NCI-H146 treated with DMSO at 0.1 percent for 48 hours (cell line): Measurements from ENCODE around the gene PRRC1.

Experiments
- DNase-seq: peaks from one replicate; lab custom pipeline; 2025; ENCODE audit not compliant: unreplicated experiment; lab: John Stamatoyannopoulos, UW

The PRRC1 gene

GRCh38 chr5:127517480-127518318, at the start of gene PRRC1:
TSS of gene PRRC1 (plus strand) at chr5:127517640. CDS start at chr5:127523480, 5,840 bp downstream.
- peak; percentile 56 for DNase-seq

DNA sequence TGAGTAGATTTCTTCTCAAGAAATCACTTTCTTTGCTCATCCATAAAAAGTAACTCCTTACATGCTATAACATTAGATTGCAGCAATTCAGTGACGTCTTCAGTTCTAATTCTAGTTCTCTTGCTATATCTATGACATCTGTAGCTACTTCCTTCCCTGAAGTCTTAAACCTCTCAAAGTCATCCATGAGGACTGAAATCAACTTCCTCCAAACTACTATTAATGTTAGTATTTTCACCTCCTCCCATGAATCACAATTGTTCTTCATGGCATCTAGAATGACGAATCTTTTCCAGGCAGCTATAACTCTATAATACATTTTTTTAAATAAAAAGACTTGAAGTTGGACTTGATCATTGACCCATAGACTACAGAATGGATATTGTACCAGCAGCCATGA, 46.2 kb upstream of the PRRC1 start:
- DNase-seq = no peak

- DNase-seq = no peak
Observed at GRCh38 chr5:127472700-127473099, 44.7 kb upstream of the PRRC1 start.

- DNase-seq = no peak
Observed at GRCh38 chr5:127486471-127486870, 31.0 kb upstream of the PRRC1 start.

GRCh38 chr5:127492854-127493738, 24.3 kb upstream of the PRRC1 start:
- peak; percentile 12 for DNase-seq

- DNase-seq = no peak
Observed at GRCh38 chr5:127498548-127498947, 18.9 kb upstream of the PRRC1 start.

DNA sequence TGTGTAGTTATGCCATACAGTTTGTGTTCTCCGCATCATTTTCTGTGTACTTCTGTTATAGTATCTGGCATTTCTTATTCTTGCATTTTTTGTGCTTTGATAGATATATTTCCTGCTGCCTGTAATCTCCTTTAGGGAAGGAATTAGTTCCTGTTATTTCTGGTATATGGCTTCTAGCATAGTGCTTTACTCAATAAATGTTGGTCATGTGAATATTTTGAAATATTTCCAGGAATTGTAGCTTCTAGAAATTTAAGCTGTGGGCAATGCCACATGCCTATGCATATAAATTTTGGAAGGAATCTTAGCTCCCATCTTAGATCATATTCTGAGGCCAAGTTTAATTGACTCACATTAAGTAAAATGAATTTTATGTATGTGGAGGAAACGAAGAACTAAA, 11.5 kb upstream of the PRRC1 start:
- no peak for DNase-seq

DNA sequence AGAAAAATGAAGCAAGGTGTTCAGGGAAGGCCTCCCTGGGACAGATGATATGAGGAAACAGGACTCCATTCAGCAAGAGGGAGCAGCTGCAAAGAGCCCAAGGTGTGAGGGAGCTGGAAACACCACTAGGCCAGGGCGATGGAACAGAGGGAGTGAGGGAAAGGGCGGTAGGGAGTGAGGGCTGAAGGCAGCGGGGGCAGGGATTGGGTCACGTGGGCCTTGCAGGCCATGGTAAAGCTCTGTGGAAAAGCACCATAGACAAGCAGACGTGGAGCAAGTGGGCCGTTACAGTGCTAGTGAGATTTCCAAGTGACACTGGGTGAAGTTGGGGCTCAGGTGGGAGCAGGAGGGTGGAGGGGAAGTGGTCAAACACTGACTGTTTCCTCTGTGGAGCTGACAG, 10.8 kb upstream of the PRRC1 start:
- no peak for DNase-seq

DNA sequence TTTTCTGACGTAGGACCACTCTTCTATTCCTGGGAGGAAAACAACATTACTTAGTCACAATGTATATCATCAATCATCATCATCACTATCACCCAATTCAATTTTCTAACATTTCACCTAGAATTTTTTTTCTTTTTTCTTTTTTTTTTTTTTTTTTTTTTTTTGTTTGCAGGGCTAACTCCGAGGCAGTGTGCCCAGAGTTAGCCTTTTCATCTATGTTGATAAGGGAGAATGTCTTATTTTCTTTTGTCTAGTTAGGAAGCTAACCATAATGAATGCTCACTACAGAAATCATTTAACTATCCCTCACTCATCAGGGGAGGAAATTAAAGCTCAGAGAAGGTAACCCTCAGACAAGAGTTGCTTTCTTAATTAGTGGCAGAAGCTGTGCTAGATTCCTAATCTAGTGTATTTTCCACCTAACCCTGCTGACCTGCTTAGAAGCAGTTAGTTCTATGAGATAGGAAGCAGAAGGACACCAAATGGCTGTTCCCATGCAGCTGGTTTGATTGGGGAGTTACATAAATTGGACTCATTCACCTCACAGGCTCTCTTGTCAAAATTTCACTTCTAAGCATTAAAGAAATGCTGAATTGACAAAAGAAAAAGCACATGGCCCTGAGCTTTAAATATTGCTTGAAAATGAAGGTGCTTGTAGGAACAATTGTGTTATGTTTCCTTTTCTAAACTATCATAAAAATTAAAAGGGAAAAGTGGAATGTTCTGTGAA, 8.6 kb upstream of the PRRC1 start:
- no peak for DNase-seq

- no peak for DNase-seq
Observed at GRCh38 chr5:127513408-127513970, 4.0 kb upstream of the PRRC1 start.

DNA sequence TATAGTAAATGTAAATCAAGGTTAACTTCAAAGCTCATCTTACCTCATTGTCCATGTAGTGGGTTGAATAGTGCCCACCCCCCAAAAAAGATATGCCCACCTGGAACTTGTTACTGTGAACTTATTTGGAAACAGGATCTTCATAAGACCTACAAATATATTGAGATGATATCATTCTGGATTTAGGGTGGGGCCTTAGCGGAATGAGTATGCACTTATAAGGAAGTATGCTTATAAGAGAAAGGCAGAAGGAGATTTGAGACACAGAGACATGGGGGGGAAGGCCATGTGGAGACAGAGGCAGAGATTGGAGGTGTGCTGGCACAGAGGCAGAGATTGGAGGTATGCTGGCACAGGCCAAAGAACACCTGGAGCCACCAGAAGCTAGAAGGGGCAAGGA, 2.6 kb upstream of the PRRC1 start:
- DNase-seq = no peak

- no peak for DNase-seq
Observed at GRCh38 chr5:127515693-127516440, 1.6 kb upstream of the PRRC1 start.

DNA sequence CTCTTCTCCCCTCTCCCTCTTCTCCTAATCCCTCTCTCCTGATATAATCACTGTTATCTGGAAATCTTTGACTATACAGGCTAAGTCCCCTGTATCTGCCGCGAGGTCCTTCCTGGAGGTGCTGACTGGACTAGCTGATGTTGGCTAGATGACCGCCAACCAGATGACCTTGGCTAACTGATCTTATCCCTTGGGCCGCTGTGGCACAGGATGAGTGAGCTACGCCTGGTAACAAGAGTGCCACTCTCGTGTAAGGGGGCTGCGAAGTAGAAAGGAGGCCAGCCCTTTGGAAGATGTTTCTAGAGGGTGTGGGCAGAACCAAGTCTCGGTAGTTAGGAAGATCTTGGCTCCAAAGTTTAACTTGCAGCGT, 345 bp upstream of the PRRC1 start:
- DNase-seq = no peak

- DNase-seq = no peak
Observed at GRCh38 chr5:127518319-127518621, 830 bp downstream of the PRRC1 start.

DNA sequence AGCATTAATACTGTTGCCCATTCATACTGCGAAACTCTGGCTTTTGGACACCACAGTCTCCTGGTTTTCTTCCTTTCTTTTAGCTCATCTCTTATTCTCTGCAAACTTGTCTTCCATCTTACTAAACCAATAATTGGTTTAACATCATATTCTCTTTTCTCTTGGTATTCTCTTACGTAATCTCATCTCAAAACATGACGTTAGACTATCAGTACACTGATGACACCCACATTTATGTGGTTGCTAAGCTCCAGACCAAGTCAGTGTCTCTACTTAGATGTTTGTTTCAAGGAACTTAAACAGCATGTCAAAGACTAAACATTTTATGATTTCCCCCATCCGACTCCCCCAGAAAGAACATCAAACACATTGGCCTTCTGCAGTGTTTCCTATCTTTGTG, 2.1 kb downstream of the PRRC1 start:
- DNase-seq = no peak

GRCh38 chr5:127521138-127521770, 3.8 kb downstream of the PRRC1 start:
- no peak for DNase-seq

DNA sequence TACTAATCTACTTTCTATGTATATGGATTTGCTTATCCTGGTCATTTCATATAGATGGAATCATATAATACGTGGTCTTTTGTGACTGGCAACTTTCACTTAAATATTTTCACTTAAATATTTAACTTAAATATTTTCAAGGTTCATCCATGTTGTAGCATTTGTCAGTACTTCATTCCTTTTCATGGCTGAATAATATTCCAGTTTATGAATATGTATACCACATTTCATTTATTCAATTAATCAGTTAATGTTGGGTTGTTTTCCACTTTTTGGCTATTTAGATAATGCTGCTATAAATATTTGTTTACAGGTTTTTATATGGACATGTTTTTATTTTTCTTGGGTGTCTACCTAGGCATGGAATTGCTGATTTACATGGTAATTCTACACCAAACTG, 7.7 kb downstream of the PRRC1 start:
- no peak for DNase-seq

DNA sequence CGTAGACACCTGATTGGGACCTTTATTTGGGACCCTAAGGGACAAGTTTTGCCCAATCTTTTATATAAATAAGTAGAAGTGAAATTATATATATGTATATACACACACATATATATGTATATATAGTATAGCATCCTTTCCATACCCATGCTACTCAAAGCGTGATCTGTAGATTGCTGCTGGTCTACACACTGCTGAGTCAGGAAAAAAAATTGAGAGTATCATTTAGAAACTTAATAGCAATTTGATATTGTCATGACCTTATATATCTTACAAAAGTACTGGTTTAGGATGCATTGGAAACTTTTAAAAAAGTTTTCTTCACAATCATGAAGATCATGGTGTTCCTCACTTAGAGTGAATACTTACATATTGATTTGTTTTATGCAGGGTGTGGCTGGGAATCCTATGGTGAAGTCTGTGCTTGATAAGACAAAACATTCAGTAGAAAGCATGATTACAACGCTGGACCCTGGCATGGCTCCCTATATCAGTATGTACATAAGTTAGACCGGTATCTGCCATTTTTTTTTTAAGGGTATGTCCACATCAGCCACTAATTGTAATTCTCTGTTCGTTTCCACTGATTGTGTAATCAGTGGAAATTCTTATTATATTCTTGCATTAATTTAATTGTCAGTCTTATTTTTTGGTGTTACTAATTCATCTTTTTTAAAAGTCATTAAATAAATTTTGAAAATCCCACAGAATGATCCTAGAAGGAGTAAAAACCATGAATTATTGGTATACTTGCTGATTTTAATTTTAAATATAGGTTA, 12.7 kb downstream of the PRRC1 start:
- no peak for DNase-seq

- no peak for DNase-seq
Observed at GRCh38 chr5:127536687-127537086, 19.2 kb downstream of the PRRC1 start.
